ENCODE results near the gene BIRC7.
A peak's percentile ranks its signal among the peaks of the same experiment; 100 is the strongest.

The BIRC7 gene

GRCh38 chr20:63224412-63225081, 11.2 kb upstream of the BIRC7 start:
- DNase-seq (ENCODE audit: low read depth), result no peak
- no peak overlapping the region for H3K4me3 ChIP-seq (ENCODE audit: low read depth, low read length)
- peak; percentile 25; the same call in 1 of the 2 replicates for TF ChIP-seq CTCF (IDR thresholded peaks at IDR 0.05; ENCODE audit: control insufficient read depth, extremely low read depth, insufficient read depth)

GRCh38 chr20:63225082-63225454, 10.6 kb upstream of the BIRC7 start:
- no peak for DNase-seq (ENCODE audit: low read depth)
- no peak overlapping the region for H3K4me3 ChIP-seq (ENCODE audit: low read depth, low read length)
- TF ChIP-seq CTCF (IDR thresholded peaks at IDR 0.05; ENCODE audit: control insufficient read depth, extremely low read depth, insufficient read depth), result no peak

- H3K4me3 ChIP-seq (ENCODE audit: low read depth, low read length), result no peak overlapping the region
- DNase-seq (ENCODE audit: low read depth), result no peak
- TF ChIP-seq CTCF (IDR thresholded peaks at IDR 0.05; ENCODE audit: control insufficient read depth, extremely low read depth, insufficient read depth), result no peak
These were observed 9.4 kb upstream of the BIRC7 start for GRCh38 chr20:63226042-63226943.

GRCh38 chr20:63227260-63227659, 8.4 kb upstream of the BIRC7 start:
- no peak for DNase-seq (ENCODE audit: low read depth)
- H3K4me3 ChIP-seq (ENCODE audit: low read depth, low read length), result no peak overlapping the region
- no peak for TF ChIP-seq CTCF (IDR thresholded peaks at IDR 0.05; ENCODE audit: control insufficient read depth, extremely low read depth, insufficient read depth)

- no peak overlapping the region for H3K4me3 ChIP-seq (ENCODE audit: low read depth, low read length)
- TF ChIP-seq CTCF (IDR thresholded peaks at IDR 0.05; ENCODE audit: control insufficient read depth, extremely low read depth, insufficient read depth), result no peak
- DNase-seq (ENCODE audit: low read depth), result no peak
These were observed 6.9 kb upstream of the BIRC7 start for GRCh38 chr20:63228806-63229205.

GRCh38 chr20:63230800-63231268, 4.9 kb upstream of the BIRC7 start:
- no peak overlapping the region for H3K4me3 ChIP-seq (ENCODE audit: low read depth, low read length)
- no peak for DNase-seq (ENCODE audit: low read depth)
- TF ChIP-seq CTCF (IDR thresholded peaks at IDR 0.05; ENCODE audit: control insufficient read depth, extremely low read depth, insufficient read depth), result peak; percentile 71
